Thyroid gland (tissue), 4 donors: ENCODE results near the gene TMEM31. TPM values are rescaled to one million over a fixed set of nuclear protein-coding genes. Genes with fewer than 3 reads are reported as not detected.

Source experiments
- DNase-seq, 2 donors: peaks; one replicate each; pipeline ENCODE4 v3.0.0-alpha.2; 2019
- H3K27ac ChIP-seq, 3 donors: fragments of 200-600 bp; sonication (generic); 1 replicate in 2 of 3; 2 replicates in 1 of 3; pipeline ENCODE4 v1.5.1; 2016 to 2019; ENCODE audit warnings: mild to moderate bottlenecking in 1 of 3, moderate library complexity in 1 of 3
- H3K27me3 ChIP-seq: fragments of 200-600 bp; sonication (generic); one replicate; pipeline ENCODE4 v1.5.1; 2019
- H3K36me3 ChIP-seq, 2 donors: fragments of 200-600 bp; sonication (generic); one replicate each; pipeline ENCODE4 v1.5.1; 2016 to 2019
- H3K4me1 ChIP-seq, 2 donors: fragments of 200-600 bp; sonication (generic); one replicate each; pipeline ENCODE4 v1.5.1; 2017 to 2019
- H3K4me3 ChIP-seq, 3 donors: fragments of 200-600 bp; sonication (generic); replicated peaks in 1 of 3; 1 replicate in 2 of 3; 2 replicates in 1 of 3; pipeline ENCODE4 v1.5.1; 2016; ENCODE audit warnings: mild to moderate bottlenecking in 1 of 3
- H3K9me3 ChIP-seq: fragments of 200-600 bp; sonication (generic); one replicate; pipeline ENCODE4 v1.5.1; 2017
- CTCF ChIP-seq, 6 experiments: fragments of 200-600 bp in 3 of 6; fragments of 450-650 bp in 3 of 6; sonication (generic) in 3 of 6; IDR thresholded peaks; one replicate each; pipeline ENCODE4 v1.5.1; 2016 to 2019; ENCODE audit warnings: antibody characterized with exemption in 6 of 6, mild to moderate bottlenecking in 2 of 6, inconsistent platforms in 1 of 6, moderate library complexity in 1 of 6
- POLR2A ChIP-seq, 2 donors: fragments of 450-650 bp; IDR thresholded peaks; one replicate each; pipeline ENCODE4 v1.6.1; 2017; ENCODE audit warnings: antibody characterized with exemption in 2 of 2, mild to moderate bottlenecking in 2 of 2, moderate library complexity in 1 of 2
- WGBS, 2 donors: methylation state at CpG; one replicate each; pipeline ENCODE4 v1.1.5; 2017; 5-methylcytosine and 5-hydroxymethylcytosine counted together
- intact Hi-C: fragments of 100-400 bp; cut with DNase I; formaldehyde crosslinking; loops from one replicate; pipeline ENCODE4 v1.15.1; 2023
- total RNA-seq, 4 donors: library from RNA; depleted of rRNA; stranded (reverse); fragments of >200 nt; gene quantifications; one replicate each; pipeline ENCODE4 v1.2.3, GENCODE V29; 2016

TMEM31 gene
- total RNA-seq, 4 donors from 2014 or later: not detected

GRCh38 chrX:103686199-103687072 lies 24.3 kb upstream of the TMEM31 start, which contains the start of gene MORF4L2:
MORF4L2 (minus strand) TSS chrX:103686699; CDS start chrX:103677027, 9,672 bp downstream.
- Histone ChIP-seq H3K4me1 (no peaks in the 10 kb centered on the region), H3K4me3 (peak within 1 kb of the TSS in 2 of 3 donors; percentile 38 to 68), H3K27ac (peak within 1 kb of the TSS; percentile 97 to 100 (median 99)), H3K9me3 (no peaks in the 10 kb centered on the region), H3K36me3 (peaks cover 0 to 4% of the 10 kb centered on the region in 2 donors), H3K27me3 (no peaks in the 10 kb centered on the region)
- WGBS, 2 donors: 0 to 1% methylated on average over 28 to 37 of the region's 37 CpGs
- TF ChIP-seq CTCF (IDR thresholded peaks at IDR 0.05) (peak in 1 of 6 experiments; percentile 5), POLR2A (IDR thresholded peaks at IDR 0.05) (peak in 1 of 2 donors; percentile 92)
- peak; percentile 92 for DNase-seq
- intact Hi-C loops: no loop called here

- H3K4me3 ChIP-seq: peak overlapping the region in 2 of 3 donors; percentile 38 to 68
- intact Hi-C loops: no loop called here
- no peaks in the 10 kb centered on the region for H3K9me3 ChIP-seq
- peak overlapping the region; percentile 97 to 100 (median 99) for H3K27ac ChIP-seq
- no peaks in the 10 kb centered on the region for H3K27me3 ChIP-seq
- 0% methylated on average over 30 to 32 of the region's 40 CpGs for WGBS, 2 donors
- peak; percentile 89 to 90 for DNase-seq
- H3K4me1 ChIP-seq: no peaks in the 10 kb centered on the region
- TF ChIP-seq CTCF (IDR thresholded peaks at IDR 0.05) (peak in 5 of 6 experiments; percentile 19 to 57 (median 47)), POLR2A (IDR thresholded peaks at IDR 0.05) (peak in 1 of 2 donors; percentile 76)
- H3K36me3 ChIP-seq: peaks cover 0 to 4% of the 10 kb centered on the region in 2 donors
Observed at GRCh38 chrX:103687073-103687695, 23.5 kb upstream of the TMEM31 start.

- TF ChIP-seq CTCF (IDR thresholded peaks at IDR 0.05) (peak in 5 of 6 experiments; percentile 15 to 74 (median 58)), POLR2A (IDR thresholded peaks at IDR 0.05) (peak in 1 of 2 donors; percentile 33)
- DNase-seq: peak; percentile 63 to 71
- intact Hi-C loops: no loop called here
Observed at GRCh38 chrX:103687696-103688201, 23.0 kb upstream of the TMEM31 start.

GRCh38 chrX:103688946-103689345 lies 21.8 kb upstream of the TMEM31 start:
- Histone ChIP-seq H3K4me1 (no peaks in the 10 kb centered on the region), H3K27me3 (no peaks in the 10 kb centered on the region), H3K36me3 (peaks cover 0 to 2% of the 10 kb centered on the region in 2 donors), H3K27ac (peak overlapping the region in 1 of 3 donors; percentile 100), H3K9me3 (no peaks in the 10 kb centered on the region), H3K4me3 (no peak overlapping the region)
- intact Hi-C loops: no loop called here
- no peak for DNase-seq
- TF ChIP-seq CTCF (IDR thresholded peaks at IDR 0.05): peak; percentile 34 to 60 (median 50)
- no peak for TF ChIP-seq POLR2A (IDR thresholded peaks at IDR 0.05)
- WGBS, 2 donors: 30 to 38% methylated on average over 4 of the region's 4 CpGs

More at GRCh38 chrX:103687696-103688201, 23.0 kb upstream of the TMEM31 start:
- 0% methylated on average over 17 of the region's 17 CpGs for WGBS, 2 donors
- Histone ChIP-seq H3K27me3 (no peaks in the 10 kb centered on the region), H3K9me3 (no peaks in the 10 kb centered on the region), H3K27ac (peak overlapping the region; percentile 97 to 100 (median 99)), H3K36me3 (peaks cover 0 to 4% of the 10 kb centered on the region in 2 donors), H3K4me1 (no peaks in the 10 kb centered on the region), H3K4me3 (peak overlapping the region in 2 of 3 donors; percentile 38 to 68)
